Measurements from ENCODE around the gene SLC9C2. TPM values are rescaled to one million over a fixed set of nuclear protein-coding genes. Genes with fewer than 3 reads are reported as not detected.

Gene SLC9C2
- total RNA-seq, 1 donor: not detected

GRCh38 chr1:173489149-173489600 is 113.7 kb downstream of the SLC9C2 start:
- TF ChIP-seq, protein P1, sequence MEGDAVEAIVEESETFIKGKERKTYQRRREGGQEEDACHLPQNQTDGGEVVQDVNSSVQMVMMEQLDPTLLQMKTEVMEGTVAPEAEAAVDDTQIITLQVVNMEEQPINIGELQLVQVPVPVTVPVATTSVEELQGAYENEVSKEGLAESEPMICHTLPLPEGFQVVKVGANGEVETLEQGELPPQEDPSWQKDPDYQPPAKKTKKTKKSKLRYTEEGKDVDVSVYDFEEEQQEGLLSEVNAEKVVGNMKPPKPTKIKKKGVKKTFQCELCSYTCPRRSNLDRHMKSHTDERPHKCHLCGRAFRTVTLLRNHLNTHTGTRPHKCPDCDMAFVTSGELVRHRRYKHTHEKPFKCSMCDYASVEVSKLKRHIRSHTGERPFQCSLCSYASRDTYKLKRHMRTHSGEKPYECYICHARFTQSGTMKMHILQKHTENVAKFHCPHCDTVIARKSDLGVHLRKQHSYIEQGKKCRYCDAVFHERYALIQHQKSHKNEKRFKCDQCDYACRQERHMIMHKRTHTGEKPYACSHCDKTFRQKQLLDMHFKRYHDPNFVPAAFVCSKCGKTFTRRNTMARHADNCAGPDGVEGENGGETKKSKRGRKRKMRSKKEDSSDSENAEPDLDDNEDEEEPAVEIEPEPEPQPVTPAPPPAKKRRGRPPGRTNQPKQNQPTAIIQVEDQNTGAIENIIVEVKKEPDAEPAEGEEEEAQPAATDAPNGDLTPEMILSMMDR (IDR thresholded peaks at IDR 0.05; ENCODE audit: insufficient read depth, low read depth, low read length): no peak
- H3K4me3 ChIP-seq (ENCODE audit: low read depth, low read length): no peak overlapping the region
- no peak for DNase-seq (ENCODE audit: low read depth)

DNA sequence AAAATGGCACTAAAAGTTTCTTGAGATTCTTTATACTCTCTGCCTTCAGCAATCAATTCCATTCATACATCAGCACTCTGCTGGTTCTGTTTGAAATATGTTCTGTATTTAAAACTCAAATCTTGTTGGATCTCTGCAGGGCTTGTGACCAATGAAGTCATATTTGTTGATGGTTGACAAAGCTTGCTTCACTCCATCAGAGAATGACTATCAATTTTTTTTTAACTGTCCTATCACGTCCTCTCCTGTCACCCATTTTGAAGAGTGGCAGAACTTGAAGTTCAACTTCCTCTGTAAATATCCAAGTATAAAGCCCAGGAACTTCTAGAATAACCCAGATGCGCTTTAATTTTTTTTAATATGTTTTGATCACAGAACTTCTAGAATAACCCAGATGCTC is 114.9 kb downstream of the SLC9C2 start:
- TF ChIP-seq, protein P1 (IDR thresholded peaks at IDR 0.05; ENCODE audit: insufficient read depth, low read depth, low read length): no peak
- DNase-seq (ENCODE audit: low read depth): no peak

GRCh38 chr1:173485401-173485800 is 117.5 kb downstream of the SLC9C2 start:
- no peak for DNase-seq (ENCODE audit: low read depth)
- H3K4me3 ChIP-seq (ENCODE audit: low read depth, low read length): no peak overlapping the region
- TF ChIP-seq, protein P1 (IDR thresholded peaks at IDR 0.05; ENCODE audit: insufficient read depth, low read depth, low read length): no peak

More for the DNA sequence above, 114.9 kb downstream of the SLC9C2 start:
- no peak overlapping the region for H3K4me3 ChIP-seq (ENCODE audit: low read depth, low read length)

DNA sequence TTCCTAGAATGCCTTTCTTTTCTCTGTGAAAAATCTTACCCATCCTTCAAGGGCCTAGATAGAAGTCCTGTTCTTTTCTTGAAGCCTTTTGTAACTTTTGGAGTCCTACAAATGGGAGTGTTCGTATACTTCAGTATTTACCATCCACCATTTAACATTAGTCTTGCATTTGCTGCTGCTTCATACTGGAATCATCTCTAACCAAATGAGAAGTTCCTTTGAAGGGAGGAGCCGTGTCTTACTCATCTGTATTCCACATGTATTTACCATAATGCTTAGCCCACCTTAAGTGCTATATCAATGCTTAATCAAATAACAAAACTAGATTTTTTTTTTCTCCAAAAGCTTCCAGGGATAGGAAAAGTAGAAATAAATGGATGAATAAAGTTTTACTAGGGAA is 118.6 kb downstream of the SLC9C2 start:
- H3K4me3 ChIP-seq (ENCODE audit: low read depth, low read length): no peak overlapping the region
- TF ChIP-seq, protein P1 (IDR thresholded peaks at IDR 0.05; ENCODE audit: insufficient read depth, low read depth, low read length): no peak
- no peak for DNase-seq (ENCODE audit: low read depth)

GRCh38 chr1:173482683-173483082 is 120.2 kb downstream of the SLC9C2 start:
- TF ChIP-seq, protein P1 (IDR thresholded peaks at IDR 0.05; ENCODE audit: insufficient read depth, low read depth, low read length): no peak
- DNase-seq (ENCODE audit: low read depth): no peak
- H3K4me3 ChIP-seq (ENCODE audit: low read depth, low read length): no peak overlapping the region

DNA sequence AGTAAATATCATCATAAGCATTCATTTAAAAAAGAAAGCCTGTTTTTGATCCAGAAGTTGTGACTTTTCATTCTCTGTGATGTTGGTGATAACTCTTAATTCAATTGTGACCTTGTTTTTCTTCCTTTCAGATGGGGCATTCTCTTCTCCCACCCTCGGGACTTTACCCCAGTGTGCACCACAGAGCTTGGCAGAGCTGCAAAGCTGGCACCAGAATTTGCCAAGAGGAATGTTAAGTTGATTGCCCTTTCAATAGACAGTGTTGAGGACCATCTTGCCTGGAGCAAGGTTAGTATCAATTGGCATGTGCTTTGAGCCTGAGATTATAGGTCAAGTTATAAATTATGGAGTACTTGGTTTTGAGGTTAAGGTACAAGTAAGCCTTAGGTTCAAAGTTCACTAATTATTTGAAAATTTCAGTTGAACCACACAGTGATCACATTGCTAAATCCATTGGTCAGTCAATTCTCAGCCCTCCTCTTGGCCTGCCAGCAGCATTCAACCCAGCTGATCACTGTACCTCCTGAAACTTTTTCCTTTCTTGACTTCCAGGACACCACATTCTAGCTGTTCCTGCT is 121.6 kb downstream of the SLC9C2 start:
- DNase-seq (ENCODE audit: low read depth): no peak
- H3K4me3 ChIP-seq (ENCODE audit: low read depth, low read length): no peak overlapping the region

More for the DNA sequence above, 121.6 kb downstream of the SLC9C2 start:
- TF ChIP-seq, protein P1 (IDR thresholded peaks at IDR 0.05; ENCODE audit: insufficient read depth, low read depth, low read length): no peak
